Dedifferentiated amniotic fluid mesenchymal stem cell (primary cell): ENCODE results near the gene GARRE1.
"Not testable (repeated sequence)": the region's sequence is repeated elsewhere in the genome, so short reads cannot be mapped to it uniquely, and the experiment has no call there.

Source experiments
- DNase-seq: peaks from one replicate; pipeline ENCODE4 v3.0.0-alpha.2; 2016; ENCODE audit errors: extremely low spot score

Gene GARRE1, protein sequence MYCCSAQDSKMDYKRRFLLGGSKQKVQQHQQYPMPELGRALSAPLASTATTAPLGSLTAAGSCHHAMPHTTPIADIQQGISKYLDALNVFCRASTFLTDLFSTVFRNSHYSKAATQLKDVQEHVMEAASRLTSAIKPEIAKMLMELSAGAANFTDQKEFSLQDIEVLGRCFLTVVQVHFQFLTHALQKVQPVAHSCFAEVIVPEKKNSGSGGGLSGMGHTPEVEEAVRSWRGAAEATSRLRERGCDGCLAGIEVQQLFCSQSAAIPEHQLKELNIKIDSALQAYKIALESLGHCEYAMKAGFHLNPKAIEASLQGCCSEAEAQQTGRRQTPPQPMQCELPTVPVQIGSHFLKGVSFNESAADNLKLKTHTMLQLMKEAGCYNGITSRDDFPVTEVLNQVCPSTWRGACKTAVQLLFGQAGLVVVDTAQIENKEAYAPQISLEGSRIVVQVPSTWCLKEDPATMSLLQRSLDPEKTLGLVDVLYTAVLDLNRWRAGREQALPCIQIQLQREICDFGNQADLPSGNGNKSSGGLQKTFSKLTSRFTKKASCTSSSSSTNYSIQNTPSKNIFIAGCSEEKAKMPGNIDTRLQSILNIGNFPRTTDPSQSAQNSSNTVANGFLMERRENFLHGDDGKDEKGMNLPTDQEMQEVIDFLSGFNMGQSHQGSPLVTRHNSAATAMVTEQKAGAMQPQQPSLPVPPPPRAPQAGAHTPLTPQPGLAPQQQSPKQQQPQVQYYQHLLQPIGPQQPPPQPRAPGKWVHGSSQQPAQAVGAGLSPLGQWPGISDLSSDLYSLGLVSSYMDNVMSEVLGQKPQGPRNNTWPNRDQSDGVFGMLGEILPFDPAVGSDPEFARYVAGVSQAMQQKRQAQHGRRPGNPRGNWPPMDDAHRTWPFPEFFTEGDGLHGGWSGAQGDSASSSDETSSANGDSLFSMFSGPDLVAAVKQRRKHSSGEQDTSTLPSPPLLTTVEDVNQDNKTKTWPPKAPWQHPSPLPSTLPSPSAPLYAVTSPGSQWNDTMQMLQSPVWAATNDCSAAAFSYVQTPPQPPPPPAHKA (N-terminal part only)

DNA sequence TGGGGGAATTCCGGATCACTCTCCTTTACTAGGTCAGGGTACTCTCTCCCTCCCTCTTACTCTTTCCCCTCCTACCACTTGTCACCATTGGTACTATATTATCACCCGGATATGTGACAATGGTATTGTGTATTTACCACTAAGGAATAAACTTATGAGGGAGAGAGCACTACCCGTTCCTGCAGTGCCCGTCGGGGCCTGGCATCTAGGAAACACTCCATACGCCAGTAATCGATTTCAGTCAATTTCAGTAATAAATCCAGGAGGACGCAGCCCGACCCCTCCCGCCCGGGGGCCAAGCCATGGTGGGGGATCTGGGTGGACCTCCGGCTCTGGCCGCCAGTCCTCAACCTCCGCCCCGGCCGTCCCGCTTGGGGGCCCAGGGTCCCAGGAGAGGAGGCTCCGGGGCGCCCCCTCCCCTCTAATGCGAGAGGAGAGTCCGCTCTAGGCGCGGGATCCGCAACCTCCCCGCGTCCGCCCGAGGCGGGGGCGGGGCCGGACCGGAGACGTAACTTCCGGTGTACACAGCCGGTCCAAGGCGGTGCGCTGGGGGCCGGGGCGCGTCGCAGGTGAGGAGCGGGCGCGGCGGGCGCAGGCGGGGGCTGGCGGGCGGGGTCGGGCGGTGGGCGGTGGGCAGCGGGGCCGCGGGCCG, at the start of gene GARRE1:
Gene GARRE1 (plus strand): TSS at position 509 of the 652 bp plus-strand sequence. CDS start 45,920 bp downstream, outside the sequence.
- peak; percentile 40 for DNase-seq

DNA sequence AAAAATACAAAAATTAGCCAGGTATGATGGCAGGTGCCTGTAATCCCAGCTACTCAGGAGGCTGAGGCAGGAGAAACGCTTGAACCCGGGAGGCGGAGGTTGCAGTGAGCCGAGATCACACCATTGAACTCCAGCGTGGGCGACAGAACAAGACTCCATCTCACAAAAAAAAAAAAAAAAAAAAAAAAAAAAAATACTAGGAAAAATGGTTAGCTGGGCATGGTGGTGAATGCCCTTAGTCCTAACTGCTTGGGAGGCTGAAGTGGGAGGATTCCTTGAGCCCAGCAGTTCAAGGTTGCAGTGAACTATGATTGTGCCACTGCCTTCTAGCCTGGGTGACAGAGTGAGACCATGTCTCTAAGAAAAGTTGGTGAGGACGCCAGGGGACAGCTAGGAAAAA, 49.0 kb upstream of the GARRE1 start:
- DNase-seq = not testable (repeated sequence)

DNA sequence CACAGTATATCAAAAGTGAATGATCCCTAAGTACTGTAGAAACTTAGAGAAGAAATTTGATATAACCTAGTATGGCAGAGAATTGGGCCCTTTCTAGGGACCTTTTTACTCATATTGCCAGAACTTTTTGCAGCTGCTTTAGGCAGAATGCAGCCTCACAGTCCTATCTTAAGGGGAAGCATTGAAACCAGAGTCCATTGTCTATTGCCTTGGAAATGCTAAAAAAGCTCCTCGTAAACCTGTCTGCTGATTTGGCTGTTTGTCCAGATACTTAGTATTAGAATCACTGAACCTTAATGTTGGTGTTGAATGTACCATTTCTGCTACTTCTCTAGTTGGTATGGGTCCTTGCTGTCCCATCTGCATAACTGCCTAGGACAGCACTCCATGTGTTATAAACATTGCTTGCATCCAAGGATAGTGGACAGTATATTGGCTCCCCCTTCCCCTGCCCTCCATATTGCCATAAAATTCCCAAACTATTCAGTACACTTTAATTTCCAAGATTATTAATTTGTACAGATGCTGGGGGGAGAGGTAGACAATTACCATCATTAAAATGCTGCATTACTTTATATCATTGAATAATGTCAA, 46.0 kb upstream of the GARRE1 start:
- DNase-seq = no peak

DNA sequence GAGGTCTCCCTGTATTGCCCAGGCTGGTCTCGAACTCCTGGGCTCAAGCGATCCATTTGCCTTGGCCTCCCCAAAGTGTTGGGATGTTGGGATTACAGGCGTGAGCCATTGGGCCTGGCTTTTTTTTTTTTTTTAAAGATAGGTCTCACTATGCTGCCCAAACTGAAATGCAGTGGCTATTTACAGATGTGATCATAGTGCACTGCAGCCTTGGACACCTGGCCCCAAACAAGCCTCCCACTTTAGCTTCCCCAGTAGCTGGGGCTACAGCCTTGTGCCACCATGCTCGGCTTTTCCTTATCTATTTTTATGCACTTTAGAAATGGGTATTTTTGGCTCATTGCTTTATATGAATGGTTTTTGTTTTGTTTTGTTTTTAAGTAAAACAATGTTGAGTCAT, 44.6 kb upstream of the GARRE1 start:
- DNase-seq = no peak

DNA sequence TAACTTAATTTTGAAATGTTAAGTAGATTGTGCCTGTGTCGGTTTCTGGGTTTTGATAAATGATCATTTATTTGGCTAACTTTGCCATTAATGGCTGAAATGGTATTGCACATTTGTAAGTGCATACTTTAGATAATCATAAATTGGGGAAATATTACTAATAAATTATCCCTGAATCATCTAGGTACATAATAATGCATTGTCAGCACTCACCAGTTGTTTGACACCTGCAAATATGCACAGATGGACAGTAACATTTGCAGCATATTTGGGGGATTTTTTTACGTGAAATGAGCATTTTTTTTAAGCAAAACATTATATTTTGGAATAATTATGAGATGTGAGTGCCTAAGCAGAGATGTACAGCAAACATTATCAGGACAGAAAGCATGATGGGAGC, 41.1 kb upstream of the GARRE1 start:
- DNase-seq = no peak

DNA sequence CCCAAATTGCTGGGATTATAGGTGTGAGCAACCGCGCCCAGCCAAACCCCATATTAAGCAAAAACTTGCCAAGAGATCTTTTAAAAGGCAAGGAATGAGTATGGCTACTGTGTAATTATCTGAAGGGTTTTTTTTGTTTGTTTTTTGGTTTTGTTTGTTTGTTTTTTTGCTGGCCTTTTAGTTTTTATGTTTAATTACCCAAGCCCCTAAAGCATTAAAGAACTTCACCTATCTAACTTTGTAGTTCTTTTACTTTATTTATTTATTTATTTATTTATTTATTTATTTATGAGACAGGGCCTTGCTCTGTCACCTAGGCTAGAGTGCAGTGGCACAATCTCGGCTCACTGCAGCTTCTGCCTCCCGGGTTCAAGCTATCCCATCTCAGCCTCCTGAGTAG, 40.3 kb upstream of the GARRE1 start:
- DNase-seq = no peak

DNA sequence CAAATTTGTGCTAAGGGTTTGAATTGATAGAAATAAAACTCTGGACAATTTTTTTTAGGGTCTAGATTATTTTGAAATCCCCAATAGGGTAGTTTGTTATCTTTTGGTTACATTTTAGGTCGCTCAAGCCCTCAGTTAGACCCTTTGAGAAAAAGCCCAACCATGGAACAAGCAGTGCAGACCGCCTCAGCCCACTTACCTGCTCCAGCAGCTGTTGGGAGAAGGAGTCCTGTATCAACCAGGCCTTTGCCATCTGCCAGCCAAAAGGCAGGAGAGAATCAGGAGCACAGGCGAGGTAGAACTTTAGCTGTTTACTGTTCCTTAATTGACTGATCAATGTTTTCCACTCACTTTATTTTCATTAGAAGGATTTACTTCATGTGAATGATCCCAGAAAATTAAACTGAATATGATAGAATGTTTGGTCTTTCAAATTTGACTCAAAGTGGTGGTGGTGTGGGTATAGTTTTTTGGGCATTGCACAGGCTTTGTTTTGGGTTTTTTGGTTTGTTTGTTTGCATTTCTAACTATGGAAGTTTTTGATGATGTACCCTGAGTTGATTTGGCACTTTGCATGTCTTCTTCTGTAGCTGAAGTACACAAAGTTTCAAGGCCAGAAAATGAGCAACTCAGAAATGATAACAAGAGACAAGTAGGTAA, 39.2 kb upstream of the GARRE1 start:
- DNase-seq = no peak

DNA sequence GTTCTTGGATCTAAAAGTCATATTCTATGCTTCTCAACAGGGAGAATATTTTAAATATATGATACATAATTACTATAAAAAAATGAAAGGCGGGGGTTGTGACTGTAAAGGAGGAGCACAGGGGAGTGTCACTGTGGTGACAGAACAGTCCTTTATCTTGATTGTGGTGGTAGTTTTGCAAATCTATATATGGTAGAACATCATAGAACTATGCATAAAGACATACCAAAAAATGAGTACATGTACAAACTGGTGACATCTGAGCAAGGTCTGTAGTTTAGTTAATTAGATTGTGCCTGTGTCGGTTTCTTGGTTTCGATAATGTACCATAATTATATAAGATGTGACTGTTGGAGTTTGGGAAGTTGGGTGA, 38.7 kb upstream of the GARRE1 start:
- DNase-seq = no peak

DNA sequence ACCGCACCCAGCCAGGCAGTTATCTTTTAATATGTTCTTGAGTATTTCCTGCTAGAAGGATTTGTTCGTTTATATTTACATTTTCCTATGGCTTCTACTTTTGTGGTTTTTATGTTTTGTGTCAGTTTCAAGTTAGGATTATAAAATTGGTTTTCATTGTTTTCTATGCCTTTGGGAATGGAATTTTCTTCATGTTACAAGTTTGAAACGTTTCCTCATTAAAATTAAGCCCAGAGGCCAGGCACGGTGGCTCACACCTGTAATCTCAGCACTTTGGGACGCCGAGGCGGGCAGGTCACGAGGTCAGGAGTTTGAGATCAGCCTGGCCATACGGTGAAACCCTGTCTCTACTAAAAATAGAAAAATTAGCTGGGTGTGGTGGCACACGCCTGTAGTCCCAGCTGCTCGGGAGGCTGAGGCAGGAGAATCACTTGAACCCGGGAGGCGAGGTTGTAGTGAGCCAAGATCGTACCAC, 37.6 kb upstream of the GARRE1 start:
- DNase-seq = not testable (repeated sequence)

DNA sequence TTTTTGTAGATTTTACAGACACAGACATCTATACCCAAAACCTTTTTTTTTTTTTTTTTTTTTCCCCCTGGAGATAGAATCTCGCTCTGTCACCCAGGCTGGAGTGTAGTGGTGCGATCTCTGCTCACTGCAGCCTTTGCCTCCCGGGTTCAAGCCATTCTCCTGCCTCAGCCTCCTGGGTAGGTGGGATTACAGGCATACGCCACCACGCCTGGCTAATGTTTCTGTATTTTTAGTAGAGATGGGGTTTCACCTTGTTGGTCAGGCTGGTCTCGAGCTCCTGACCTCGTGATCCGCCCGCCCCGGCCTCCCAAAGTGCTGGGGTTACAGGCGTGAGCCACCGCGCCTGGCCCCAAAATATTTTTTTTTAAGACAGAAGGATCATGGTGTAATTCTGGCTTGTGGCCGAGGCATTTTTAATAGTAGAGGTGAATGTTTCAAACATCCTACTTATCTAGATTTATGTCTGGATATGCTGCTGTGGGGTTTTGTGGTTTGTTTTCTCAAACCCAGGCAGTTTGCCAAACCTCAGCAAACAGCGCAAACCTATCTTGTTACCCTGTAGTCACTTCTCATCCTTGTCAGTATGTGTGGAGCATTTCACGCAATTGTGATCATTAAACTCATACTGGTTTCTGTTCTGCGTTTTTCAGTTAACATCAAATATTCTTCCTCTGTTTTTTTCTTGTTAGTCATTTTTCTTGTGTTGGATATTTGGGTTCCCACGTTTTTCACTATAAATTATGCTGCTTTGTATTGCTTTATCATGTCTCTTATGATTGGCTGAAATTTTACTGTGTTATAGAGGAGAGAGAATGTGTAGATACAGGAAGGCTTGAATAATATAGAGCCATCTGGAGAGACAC, 36.2 kb upstream of the GARRE1 start:
- DNase-seq = peak; percentile 81

DNA sequence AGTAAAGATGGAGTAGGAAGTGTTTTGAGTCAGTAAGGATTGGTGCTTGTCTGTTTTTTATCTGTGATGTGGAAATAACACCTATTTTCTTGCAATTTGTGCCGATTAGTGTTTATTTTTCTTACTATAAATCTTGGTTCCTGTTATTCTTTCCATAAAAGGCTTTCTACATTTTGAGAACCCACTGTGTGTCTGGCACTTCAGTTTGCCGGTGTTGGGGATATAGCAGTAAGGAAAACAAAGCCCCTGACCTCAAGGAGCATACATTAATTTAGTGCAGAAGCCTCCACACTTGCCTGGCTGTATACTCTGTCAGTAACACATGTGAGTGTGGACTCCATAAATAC, 35.6 kb upstream of the GARRE1 start:
- no peak for DNase-seq

DNA sequence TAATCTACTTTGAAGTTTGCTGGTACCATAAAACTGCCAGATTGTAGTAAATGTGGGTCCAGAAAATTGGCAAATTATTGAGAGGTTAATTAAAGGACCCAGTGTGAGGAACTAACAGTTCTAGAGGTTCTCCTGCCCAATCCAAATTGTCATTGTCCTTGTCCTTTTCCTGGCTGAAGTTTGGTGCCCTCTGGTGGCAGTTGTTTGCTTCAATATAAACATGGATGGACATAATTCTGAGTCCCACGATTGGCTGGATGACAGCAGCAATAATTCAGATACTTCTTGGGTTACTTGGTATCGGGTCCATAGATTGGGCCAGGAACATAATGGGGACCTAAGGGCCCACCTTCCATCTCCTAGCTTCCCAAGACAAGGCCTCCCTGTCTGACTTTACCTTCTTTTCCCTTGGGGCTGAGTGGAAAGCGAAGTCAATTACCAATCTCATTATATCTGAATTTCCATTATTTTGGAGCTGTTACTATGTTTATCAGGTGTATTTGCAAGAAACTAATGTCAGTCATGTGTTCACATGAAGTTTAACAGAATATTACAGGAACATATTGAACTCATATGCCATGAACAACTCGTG, 33.8 kb upstream of the GARRE1 start:
- DNase-seq = peak; percentile 82

DNA sequence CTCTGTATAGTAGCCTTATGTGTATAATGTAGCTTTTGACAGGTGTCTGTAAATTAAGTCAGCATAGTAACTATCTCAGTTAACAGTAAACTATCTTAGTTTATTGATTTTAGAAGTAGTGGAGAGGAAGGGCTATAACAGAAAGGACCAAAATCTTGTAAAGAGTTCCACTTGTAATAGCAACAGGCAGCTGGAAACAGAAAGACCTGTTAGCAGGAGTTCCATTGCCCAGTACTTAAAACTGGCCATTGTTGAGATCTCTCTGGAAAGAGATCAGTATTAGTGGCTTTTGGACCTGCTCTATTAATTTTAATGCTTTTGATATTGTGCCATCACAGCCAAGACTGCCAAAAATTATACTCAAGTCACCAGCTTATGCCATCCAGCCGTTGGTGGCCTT, 32.0 kb upstream of the GARRE1 start:
- no peak for DNase-seq

DNA sequence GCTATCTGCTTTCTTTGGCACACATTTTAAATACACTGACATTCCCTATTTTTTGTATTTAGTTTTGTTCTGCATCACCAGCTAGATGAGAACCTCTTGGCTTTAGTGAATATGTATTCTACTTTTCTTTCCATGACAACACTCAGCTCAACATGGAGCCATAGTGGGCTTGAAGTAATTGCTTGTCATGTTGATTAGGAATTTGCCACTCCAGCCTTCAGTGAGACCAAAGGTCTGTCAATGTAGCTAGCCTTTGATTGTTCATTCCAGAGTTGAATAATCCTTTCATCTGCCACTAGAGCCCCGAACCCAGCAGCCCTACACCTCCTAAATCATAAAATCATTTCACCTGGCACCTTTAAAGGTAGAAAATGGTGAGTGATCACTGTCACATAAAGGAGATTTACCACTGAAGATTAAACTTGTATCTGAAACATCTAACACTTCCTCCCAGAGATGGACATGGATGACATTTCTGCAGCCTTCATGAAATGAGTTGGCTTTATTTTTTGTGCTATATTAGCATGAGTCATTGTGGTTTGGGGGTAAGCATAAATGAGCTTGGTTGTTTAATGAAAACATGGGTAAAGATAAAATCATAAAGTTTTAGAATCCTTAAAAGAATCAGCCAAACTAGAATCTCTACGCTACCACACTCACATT, 29.2 kb upstream of the GARRE1 start:
- DNase-seq = no peak

DNA sequence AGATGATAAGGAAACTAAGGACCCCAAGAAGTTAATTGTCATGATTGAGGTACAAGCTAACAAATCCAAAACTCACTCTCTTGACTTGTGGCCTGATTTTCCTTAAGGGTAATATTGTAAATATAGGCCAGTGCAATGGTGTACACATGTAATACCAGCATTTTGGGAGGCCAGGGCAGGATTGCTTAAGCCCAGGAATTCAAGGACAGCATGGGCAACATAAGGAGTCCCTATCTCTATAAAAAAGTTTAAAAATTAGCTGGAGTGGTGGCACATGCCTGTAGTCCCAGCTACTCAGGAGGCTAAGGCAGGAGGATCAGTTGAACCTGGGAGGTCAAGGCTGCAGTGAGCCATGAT, 28.7 kb upstream of the GARRE1 start:
- DNase-seq = no peak

DNA sequence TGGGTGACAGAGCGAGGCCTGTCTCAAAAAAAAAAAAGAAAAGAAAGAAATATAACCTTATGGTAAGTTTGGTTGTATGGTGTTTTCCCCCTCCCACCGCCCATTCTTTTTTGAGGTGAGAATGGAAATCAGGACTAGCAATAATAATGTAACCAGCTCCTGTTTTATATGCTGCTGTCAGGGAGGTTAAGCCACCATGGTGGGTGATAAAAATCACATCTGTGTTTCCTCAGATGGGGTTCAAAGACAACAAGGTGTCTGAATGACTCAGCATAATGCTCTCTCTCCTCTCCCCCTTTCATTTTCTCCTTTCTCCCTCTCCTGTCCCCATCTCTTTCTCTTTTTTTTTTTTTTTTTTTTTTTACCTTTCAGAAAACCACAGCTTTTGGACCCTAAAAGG, 28.3 kb upstream of the GARRE1 start:
- no peak for DNase-seq

DNA sequence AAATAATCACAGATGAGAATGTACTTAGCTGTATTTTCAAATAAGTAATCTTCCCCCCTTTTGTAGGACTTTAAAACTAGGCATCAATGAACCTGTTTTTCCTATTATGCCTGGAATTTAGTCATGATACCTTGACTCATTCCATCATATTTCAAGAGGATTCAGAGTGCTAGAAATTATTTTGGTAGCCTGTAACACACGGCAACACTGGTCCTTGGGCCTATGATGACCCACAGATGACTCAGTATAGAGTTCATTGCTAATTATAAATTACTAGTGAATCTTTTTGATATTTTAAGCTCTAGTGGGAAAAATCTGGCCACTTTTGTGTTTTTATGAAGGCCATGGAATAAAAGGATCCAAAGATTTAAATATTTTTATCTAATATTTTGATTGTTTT, 26.0 kb upstream of the GARRE1 start:
- DNase-seq = no peak

DNA sequence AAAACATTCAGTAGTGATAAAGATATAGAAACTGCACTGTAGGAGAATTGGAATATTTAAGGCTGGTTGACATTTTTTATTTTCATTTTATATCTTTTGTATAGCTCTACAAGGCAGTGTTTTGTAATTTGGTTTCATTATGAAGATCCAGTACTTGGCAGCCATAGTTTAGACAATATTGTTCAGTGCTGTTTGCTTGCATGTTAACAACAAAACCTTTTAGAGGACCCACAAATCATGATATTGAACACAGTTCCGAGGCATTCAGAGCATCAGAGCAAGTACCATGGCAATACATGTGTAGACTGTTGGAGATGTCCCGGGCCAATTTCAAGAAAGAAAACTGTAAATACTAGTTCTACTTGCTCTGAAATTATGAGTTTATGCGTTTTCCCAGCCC, 25.6 kb upstream of the GARRE1 start:
- no peak for DNase-seq

DNA sequence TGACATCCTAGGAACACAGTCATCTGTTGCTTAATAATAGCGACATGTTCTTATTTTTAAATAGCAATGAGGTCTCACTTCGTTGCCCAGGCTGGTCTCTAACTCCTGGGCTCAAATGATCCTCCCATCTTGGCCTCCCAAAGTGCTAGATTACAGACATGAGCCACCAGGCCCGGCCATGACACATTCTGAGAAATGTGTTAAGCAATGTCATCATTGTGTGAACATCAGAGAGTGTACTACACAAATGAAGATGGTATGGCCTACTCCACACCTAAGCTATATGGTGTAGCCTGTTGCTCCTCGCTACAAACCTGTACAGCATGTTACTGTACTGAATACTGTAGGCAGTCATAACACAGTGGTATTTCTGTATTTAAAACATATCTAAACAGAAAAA, 24.6 kb upstream of the GARRE1 start:
- no peak for DNase-seq
